Stimulated activated CD8-positive, alpha-beta memory T cell treated with anti-CD3 and anti-CD28 coated beads, Interleukin-4, amount 100 ng/mL, for 48 hours (primary cell): ENCODE results near the gene PDS5B.

Experiments
- DNase-seq: peaks from one replicate; pipeline ENCODE4 v3.0.0-alpha.2; 2020

The PDS5B gene

DNA sequence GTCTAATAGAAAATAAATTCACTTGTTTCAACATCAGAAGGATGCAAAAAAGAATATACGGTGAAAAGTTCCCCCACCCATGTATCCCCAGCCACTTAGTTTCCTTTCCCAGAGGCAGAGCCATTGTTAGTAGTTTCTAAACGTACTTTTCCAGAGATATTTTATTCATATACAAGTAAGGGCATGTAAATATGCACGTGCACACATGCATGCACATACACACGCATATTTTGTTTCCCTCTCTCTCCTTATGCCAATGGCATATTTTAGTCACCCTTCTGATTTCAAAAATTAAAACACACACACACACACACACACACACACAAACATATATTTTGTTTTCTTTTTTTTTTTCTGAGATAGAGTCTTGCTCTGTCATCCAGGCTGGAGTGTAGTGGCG is 147.4 kb downstream of the PDS5B start:
- DNase-seq, result no peak

GRCh38 chr13:32734511-32734910 is 148.3 kb downstream of the PDS5B start:
- DNase-seq, result peak; percentile 33

DNA sequence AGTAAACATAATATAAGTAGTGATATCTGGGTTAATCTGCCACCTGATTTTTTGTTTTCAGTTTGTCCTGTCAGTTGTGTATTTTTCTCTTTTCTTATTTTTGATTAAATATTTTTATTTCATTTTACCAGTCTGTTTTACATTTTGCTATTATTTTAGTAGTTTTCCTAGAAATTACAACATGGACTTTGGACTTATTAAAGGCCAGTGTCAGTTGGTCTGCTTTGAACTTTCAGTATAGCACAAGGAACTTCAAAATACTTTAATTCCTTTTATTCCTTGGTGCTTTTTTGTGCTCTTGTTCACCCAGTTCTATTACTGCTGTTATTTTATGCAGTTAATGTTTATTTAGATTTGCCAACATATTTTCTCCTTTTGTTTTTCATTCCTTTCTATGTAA is 149.6 kb downstream of the PDS5B start:
- DNase-seq, result no peak

GRCh38 chr13:32736648-32737047 is 150.4 kb downstream of the PDS5B start:
- no peak for DNase-seq

- no peak for DNase-seq
These were observed 150.9 kb downstream of the PDS5B start for GRCh38 chr13:32737111-32737571.

DNA sequence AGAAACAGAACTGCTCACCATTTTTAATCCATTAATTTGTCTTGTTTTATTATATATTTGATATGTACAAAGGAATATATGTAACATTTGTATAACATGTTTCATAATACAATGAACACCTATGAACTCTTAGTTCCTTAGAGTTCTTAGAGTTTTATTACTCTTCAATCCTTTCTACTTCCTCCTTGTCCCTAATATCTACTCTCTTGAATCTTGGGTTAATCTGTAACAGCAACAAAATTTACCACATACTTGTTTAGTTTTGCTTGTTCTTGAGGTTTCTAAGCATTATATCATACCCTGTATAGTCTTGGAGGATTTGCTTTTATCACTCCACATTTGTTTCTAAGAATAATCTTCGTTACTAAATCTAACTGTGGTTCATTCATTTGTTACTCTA is 151.4 kb downstream of the PDS5B start:
- DNase-seq, result no peak

DNA sequence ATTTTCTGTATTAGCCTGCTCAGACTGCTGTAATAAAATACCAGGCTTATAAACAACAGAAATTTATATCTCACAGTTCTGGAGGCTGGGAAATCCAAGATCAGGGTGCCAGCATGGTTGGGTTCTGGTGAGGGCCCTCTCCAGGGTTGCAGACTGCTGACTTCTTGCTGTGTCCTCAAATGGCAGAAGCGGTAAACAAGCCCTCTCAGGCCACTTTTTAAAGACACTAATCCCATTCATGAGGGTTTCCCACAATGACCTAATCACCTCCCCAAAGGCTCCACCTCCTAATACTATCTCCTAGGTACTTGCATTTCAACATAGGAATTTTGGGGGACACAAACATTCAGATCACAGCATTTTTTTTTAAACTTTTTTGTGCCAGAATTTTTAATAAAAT is 159.3 kb downstream of the PDS5B start:
- no peak for DNase-seq

- no peak for DNase-seq
These were observed 160.2 kb downstream of the PDS5B start for GRCh38 chr13:32746474-32746873.

DNA sequence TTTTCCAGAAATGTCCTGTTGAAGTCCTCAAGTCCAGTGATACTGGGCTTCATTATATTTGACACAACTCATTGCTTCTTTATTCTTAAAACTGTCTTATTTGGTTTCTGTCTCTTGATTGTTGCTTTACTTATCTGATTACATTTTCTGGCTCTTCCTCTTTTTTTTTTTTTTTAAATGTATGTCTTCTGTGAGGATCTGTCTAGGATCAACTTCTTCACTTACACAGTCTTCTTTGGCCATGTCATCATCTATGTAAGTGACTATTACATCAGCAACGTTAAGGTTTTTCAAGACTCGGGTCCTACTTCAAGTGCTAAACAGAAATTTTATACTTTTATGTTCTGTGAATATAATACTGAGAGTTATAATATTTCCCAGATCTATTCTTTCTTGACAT is 162.1 kb downstream of the PDS5B start:
- no peak for DNase-seq

- DNase-seq, result no peak
These were observed 165.1 kb downstream of the PDS5B start for GRCh38 chr13:32751340-32751739.

GRCh38 chr13:32752311-32752710 is 166.1 kb downstream of the PDS5B start:
- no peak for DNase-seq

- no peak for DNase-seq
These were observed 166.8 kb downstream of the PDS5B start for GRCh38 chr13:32752997-32753606.

DNA sequence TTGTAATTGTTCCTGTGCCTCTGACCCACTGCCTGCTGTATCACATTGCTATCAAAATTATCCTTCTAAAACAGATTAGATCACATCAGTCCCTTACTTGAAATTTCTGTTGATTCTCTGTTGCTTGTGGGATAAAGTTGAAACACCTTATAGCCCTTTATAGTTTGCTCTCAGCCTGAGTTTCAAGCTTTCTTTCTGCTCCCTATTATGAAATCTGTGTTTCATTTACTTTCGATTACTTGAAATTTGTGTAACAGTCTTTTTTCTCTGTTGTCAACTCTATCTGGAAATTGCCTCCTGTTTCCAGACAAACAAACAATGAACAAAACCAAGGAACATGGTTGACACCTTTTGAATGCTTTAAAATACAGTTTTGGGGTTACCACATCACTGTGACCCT is 167.9 kb downstream of the PDS5B start:
- DNase-seq, result no peak

- DNase-seq, result no peak
These were observed 172.9 kb downstream of the PDS5B start for GRCh38 chr13:32759152-32759551.

GRCh38 chr13:32761472-32761871 is 175.2 kb downstream of the PDS5B start:
- DNase-seq, result no peak

GRCh38 chr13:32779119-32779518 is 192.9 kb downstream of the PDS5B start:
- DNase-seq, result no peak

DNA sequence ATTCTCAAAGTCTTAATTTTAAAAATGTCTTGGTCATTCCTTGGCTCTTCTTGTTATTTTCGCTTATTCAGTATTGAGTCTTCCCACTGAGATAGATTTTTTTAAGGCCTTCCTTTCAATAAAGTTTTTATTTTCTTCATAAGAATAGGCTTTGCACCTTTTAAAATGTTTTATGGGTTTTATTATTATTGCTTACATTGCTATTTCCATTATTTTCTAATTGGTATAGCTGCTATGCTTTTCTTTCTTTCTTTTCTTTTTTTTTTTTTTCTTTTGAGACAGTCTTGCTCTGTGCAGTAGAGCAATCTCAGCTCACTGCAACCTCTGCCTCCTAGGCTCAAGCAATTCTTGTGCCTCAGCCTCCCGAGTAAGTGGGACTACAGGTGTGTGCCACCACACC is 195.7 kb downstream of the PDS5B start:
- DNase-seq, result no peak

- no peak for DNase-seq
These were observed 196.8 kb downstream of the PDS5B start for GRCh38 chr13:32783067-32783466.

GRCh38 chr13:32790731-32791130 is 204.5 kb downstream of the PDS5B start:
- DNase-seq, result no peak

DNA sequence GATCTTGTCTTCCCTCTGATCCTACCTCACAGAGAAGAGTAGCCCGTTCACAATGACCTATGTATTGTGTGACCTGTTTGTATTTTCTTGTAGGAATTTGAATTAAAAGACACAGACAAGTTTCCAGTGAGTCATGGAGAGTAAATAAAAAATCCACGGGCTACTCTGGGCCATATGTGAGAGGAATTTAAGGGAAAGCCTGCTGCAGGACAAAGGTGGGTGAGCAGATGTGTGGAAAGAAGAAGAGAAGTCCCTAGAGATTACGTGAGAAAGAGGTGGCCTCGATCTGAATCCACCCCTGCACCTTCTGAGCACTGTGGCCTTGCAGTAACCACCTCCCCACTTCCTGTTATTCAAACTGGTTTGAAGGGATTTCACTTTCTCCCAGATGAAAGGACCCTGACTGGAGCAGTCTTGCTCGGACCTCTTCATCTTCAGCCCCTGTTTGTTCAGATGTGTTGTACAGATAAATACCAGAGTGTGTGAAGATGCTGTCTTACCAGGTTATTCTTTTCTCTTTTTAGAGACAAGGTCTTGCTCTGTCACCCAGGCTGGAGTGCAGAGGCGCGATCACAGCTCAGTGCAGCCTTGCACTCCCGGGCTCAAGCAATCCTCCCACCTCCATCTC is 205.4 kb downstream of the PDS5B start:
- peak; percentile 45 for DNase-seq

DNA sequence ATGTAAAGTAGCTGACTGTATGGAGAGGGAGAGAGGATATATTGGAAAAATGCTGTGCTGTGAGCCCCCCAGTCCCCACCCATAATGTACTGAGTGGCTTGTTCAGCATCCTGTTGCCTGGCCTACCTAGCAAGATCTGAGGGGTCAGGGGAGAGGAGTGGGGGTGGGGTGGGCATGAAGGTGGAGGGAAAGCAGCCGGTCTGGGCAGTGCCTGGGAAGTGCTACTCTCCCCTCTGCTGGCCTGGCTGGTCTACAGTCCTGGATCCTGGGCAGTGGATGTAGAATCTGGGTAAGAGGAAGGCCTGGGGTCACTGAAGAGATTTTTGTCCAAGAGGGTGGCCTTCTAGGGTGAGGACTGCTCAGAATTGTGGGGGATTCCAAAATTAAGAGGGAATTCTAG is 210.5 kb downstream of the PDS5B start:
- no peak for DNase-seq

- no peak for DNase-seq
These were observed 215.9 kb downstream of the PDS5B start for GRCh38 chr13:32802159-32802558.

DNA sequence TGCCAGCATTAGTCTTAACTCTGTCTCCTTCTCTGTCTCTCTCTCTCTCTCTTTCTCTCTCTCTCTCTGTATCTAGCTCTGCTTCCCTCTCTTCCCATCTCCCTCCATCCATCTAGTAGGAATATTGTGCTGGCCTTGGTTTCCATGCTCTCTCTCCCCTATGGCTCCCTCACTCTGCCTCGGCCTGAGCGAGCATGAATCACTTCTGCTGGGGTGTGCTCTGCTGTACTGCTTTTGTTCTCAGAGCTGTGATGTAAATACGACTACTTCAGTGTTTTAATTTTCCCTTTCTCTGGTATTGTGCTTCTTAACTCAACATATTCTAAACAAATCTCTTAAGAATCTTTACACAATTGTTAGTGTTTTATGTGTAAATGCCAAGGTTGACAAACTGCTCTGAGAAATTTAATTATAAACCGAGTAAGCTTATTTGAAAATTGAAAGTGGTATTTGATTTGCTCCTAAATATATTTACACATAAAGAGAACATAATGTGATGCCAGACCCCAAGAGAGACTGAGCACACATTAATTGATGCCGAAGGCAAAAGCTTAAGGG is 218.5 kb downstream of the PDS5B start:
- DNase-seq, result no peak

DNA sequence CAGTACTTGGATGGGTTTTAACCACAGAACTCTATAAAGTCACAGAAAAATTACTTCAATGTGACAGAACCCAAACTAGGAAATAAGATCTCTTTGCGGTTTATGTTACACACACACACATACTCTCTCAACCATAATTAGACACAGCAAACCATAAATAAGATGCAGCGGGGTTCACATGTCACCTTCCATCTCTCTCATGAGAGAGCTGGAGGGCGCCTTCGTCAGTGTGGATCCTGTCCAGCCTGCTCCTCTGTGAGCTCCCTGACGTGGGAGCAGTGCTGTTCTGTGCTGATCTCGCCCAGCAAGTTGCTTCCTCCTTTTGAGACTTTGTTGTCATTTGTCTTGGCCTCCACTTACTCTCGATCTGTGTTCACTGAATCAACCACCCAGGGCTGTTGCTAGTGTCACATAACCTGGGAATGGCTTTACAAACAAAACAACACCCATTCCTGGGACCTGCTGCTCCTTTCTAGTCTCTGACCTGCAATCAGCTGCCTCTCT is 225.1 kb downstream of the PDS5B start:
- DNase-seq, result no peak
